Activated CD8-positive, alpha-beta memory T cell treated with anti-CD3 and anti-CD28 coated beads, Interleukin-2, amount 10 ng/mL, durations not matched to agents 7 days and 5 days (primary cell): Measurements from ENCODE around the gene WWP2. TPM values are rescaled to one million over a fixed set of nuclear protein-coding genes. Genes with fewer than 3 reads are reported as not detected.

ENCODE experiments used
- ATAC-seq: fragments of 150-1000 bp; cut with Tn5 transposase; one replicate; pipeline ENCODE4 v1.10.0; 2021; ENCODE audit warnings: moderate library complexity
- CTCF ChIA-PET: fragments of 350-600 bp; sonication (Branson Sonifier 250); formaldehyde crosslinking; loops from one replicate; lab custom pipeline; 2021; ENCODE audit warnings: antibody characterized with exemption; lab: Charles Lee
- DNase-seq: peaks from one replicate; pipeline ENCODE4 v3.0.0-alpha.2; 2020
- H3K27ac Mint-ChIP-seq: one replicate; pipeline ENCODE4 v1.8.0; 2021; ENCODE audit warnings: mild to moderate bottlenecking, mixed read lengths
- H3K27me3 Mint-ChIP-seq: one replicate; pipeline ENCODE4 v1.8.0; 2021; ENCODE audit warnings: mixed read lengths
- H3K36me3 Mint-ChIP-seq: one replicate; pipeline ENCODE4 v1.8.0; 2021; ENCODE audit warnings: mild to moderate bottlenecking, mixed read lengths
- H3K4me1 Mint-ChIP-seq: one replicate; pipeline ENCODE4 v1.8.0; 2021; ENCODE audit warnings: mixed read lengths
- H3K4me3 Mint-ChIP-seq: one replicate; pipeline ENCODE4 v1.8.0; 2021; ENCODE audit warnings: mild to moderate bottlenecking, moderate library complexity, mixed read lengths
- H3K9me3 Mint-ChIP-seq: one replicate; pipeline ENCODE4 v1.8.0; 2022; ENCODE audit warnings: low read depth, mixed read lengths
- total RNA-seq, 2 experiments: library from RNA; stranded (reverse); gene quantifications; one replicate each; pipeline ENCODE4 v1.2.3, GENCODE V29; 2021

The WWP2 gene
- total RNA-seq, 2 experiments from 2014 or later: 56.8 to 58.8 TPM

GRCh38 chr16:69890114-69890891 is 128.2 kb downstream of the WWP2 start:
- Mint-ChIP-seq H3K27me3 (no peaks in the 10 kb centered on the region), H3K4me3 (no peak overlapping the region), H3K4me1 (no peaks in the 10 kb centered on the region), H3K36me3 (peaks cover 20% of the 10 kb centered on the region), H3K27ac (no peak overlapping the region), H3K9me3 (no peaks in the 10 kb centered on the region)
- DNase-seq (no peak), ATAC-seq (no peak)
- CTCF ChIA-PET: interaction anchor here (0.9 kb wide), 1 partner anchor 40 kb away, joined by 3 read pairs; no protein-coding TSS in a partner anchor

GRCh38 chr16:69890892-69891282 is 128.8 kb downstream of the WWP2 start:
- CTCF ChIA-PET: interaction anchor here (0.9 kb wide), 1 partner anchor 40 kb away, joined by 3 read pairs; no protein-coding TSS in a partner anchor
- H3K36me3 Mint-ChIP-seq: peaks cover 18% of the 10 kb centered on the region
- no peaks in the 10 kb centered on the region for H3K9me3 Mint-ChIP-seq
- H3K27ac Mint-ChIP-seq: no peak overlapping the region
- DNase-seq (no peak), ATAC-seq (no peak)
- H3K27me3 Mint-ChIP-seq: no peaks in the 10 kb centered on the region
- no peak overlapping the region for H3K4me3 Mint-ChIP-seq
- H3K4me1 Mint-ChIP-seq: no peaks in the 10 kb centered on the region

GRCh38 chr16:69892378-69892777 is 130.2 kb downstream of the WWP2 start:
- no peaks in the 10 kb centered on the region for H3K4me1 Mint-ChIP-seq
- no peaks in the 10 kb centered on the region for H3K27me3 Mint-ChIP-seq
- H3K36me3 Mint-ChIP-seq: peaks cover 18% of the 10 kb centered on the region
- no peak for ATAC-seq
- DNase-seq: no peak
- CTCF ChIA-PET: no interaction called here
- H3K9me3 Mint-ChIP-seq: no peaks in the 10 kb centered on the region
- no peak overlapping the region for H3K27ac Mint-ChIP-seq
- no peak overlapping the region for H3K4me3 Mint-ChIP-seq

- CTCF ChIA-PET: no interaction called here
- DNase-seq (no peak), ATAC-seq (no peak)
- Mint-ChIP-seq H3K27ac (no peak overlapping the region), H3K4me3 (no peak overlapping the region), H3K4me1 (no peaks in the 10 kb centered on the region), H3K9me3 (no peaks in the 10 kb centered on the region), H3K27me3 (no peaks in the 10 kb centered on the region), H3K36me3 (peaks cover 14% of the 10 kb centered on the region)
Observed at GRCh38 chr16:69893106-69893505, 131.0 kb downstream of the WWP2 start.

- Mint-ChIP-seq H3K4me3 (no peak overlapping the region), H3K27me3 (no peaks in the 10 kb centered on the region), H3K4me1 (no peaks in the 10 kb centered on the region), H3K36me3 (peaks cover 1% of the 10 kb centered on the region), H3K9me3 (no peaks in the 10 kb centered on the region), H3K27ac (no peak overlapping the region)
- CTCF ChIA-PET: no interaction called here
- no peak for DNase-seq
- no peak for ATAC-seq
Observed at GRCh38 chr16:69894676-69895075, 132.5 kb downstream of the WWP2 start.

- no peaks in the 10 kb centered on the region for H3K9me3 Mint-ChIP-seq
- DNase-seq (no peak), ATAC-seq (no peak)
- no peaks in the 10 kb centered on the region for H3K4me1 Mint-ChIP-seq
- H3K4me3 Mint-ChIP-seq: no peak overlapping the region
- H3K36me3 Mint-ChIP-seq: peaks cover 5% of the 10 kb centered on the region
- CTCF ChIA-PET: no interaction called here
- no peaks in the 10 kb centered on the region for H3K27me3 Mint-ChIP-seq
- no peak overlapping the region for H3K27ac Mint-ChIP-seq
Observed at GRCh38 chr16:69903865-69904415, 141.8 kb downstream of the WWP2 start.

GRCh38 chr16:69904495-69905170 is 142.5 kb downstream of the WWP2 start:
- CTCF ChIA-PET: no interaction called here
- Mint-ChIP-seq H3K27me3 (no peaks in the 10 kb centered on the region), H3K36me3 (peaks cover 5% of the 10 kb centered on the region), H3K4me3 (no peak overlapping the region), H3K27ac (no peak overlapping the region), H3K9me3 (no peaks in the 10 kb centered on the region), H3K4me1 (no peaks in the 10 kb centered on the region)
- DNase-seq: no peak
- ATAC-seq: no peak

- ATAC-seq: no peak
- peaks cover 8% of the 10 kb centered on the region for H3K36me3 Mint-ChIP-seq
- no peaks in the 10 kb centered on the region for H3K9me3 Mint-ChIP-seq
- CTCF ChIA-PET: no interaction called here
- no peak overlapping the region for H3K4me3 Mint-ChIP-seq
- no peak for DNase-seq
- no peak overlapping the region for H3K27ac Mint-ChIP-seq
- no peaks in the 10 kb centered on the region for H3K27me3 Mint-ChIP-seq
- H3K4me1 Mint-ChIP-seq: no peaks in the 10 kb centered on the region
Observed at GRCh38 chr16:69905171-69905555, 143.0 kb downstream of the WWP2 start.

GRCh38 chr16:69906838-69907401 is 144.8 kb downstream of the WWP2 start:
- ATAC-seq (no peak), DNase-seq (no peak)
- H3K36me3 Mint-ChIP-seq: peaks cover 7% of the 10 kb centered on the region
- H3K27ac Mint-ChIP-seq: no peak overlapping the region
- H3K4me3 Mint-ChIP-seq: no peak overlapping the region
- H3K9me3 Mint-ChIP-seq: no peaks in the 10 kb centered on the region
- H3K27me3 Mint-ChIP-seq: no peaks in the 10 kb centered on the region
- CTCF ChIA-PET: interaction anchor here (1.5 kb wide), 1 partner anchor 24 kb away, joined by 5 read pairs; no protein-coding TSS in a partner anchor
- no peaks in the 10 kb centered on the region for H3K4me1 Mint-ChIP-seq

GRCh38 chr16:69909043-69909442 is 146.9 kb downstream of the WWP2 start:
- H3K9me3 Mint-ChIP-seq: no peaks in the 10 kb centered on the region
- H3K4me3 Mint-ChIP-seq: no peak overlapping the region
- CTCF ChIA-PET: interaction anchor here (0.6 to 1.3 kb wide), 2 partner anchors 11 to 22 kb away, joined by 4 read pairs; no protein-coding TSS in a partner anchor
- no peaks in the 10 kb centered on the region for H3K4me1 Mint-ChIP-seq
- no peak for ATAC-seq
- no peaks in the 10 kb centered on the region for H3K27me3 Mint-ChIP-seq
- no peak for DNase-seq
- H3K27ac Mint-ChIP-seq: no peak overlapping the region
- H3K36me3 Mint-ChIP-seq: peaks cover 6% of the 10 kb centered on the region

GRCh38 chr16:69909760-69910159 is 147.6 kb downstream of the WWP2 start:
- no peaks in the 10 kb centered on the region for H3K27me3 Mint-ChIP-seq
- H3K4me1 Mint-ChIP-seq: no peaks in the 10 kb centered on the region
- H3K27ac Mint-ChIP-seq: no peak overlapping the region
- ATAC-seq: no peak
- CTCF ChIA-PET: interaction anchor here (0.6 to 1.3 kb wide), 3 partner anchors 10 to 21 kb away, joined by 4 to 6 read pairs (median 4); no protein-coding TSS in a partner anchor
- H3K36me3 Mint-ChIP-seq: peaks cover 6% of the 10 kb centered on the region
- H3K9me3 Mint-ChIP-seq: no peaks in the 10 kb centered on the region
- no peak overlapping the region for H3K4me3 Mint-ChIP-seq
- no peak for DNase-seq

GRCh38 chr16:69910964-69911363 is 148.8 kb downstream of the WWP2 start:
- H3K27ac Mint-ChIP-seq: no peak overlapping the region
- CTCF ChIA-PET: interaction anchor here (1.1 kb wide), 1 partner anchor 20 kb away, joined by 6 read pairs; no protein-coding TSS in a partner anchor
- H3K4me3 Mint-ChIP-seq: no peak overlapping the region
- ATAC-seq (no peak), DNase-seq (no peak)
- no peaks in the 10 kb centered on the region for H3K9me3 Mint-ChIP-seq
- peaks cover 6% of the 10 kb centered on the region for H3K36me3 Mint-ChIP-seq
- no peaks in the 10 kb centered on the region for H3K27me3 Mint-ChIP-seq
- H3K4me1 Mint-ChIP-seq: no peaks in the 10 kb centered on the region

- ATAC-seq: no peak
- Mint-ChIP-seq H3K4me3 (no peak overlapping the region), H3K36me3 (peaks cover 4% of the 10 kb centered on the region), H3K27me3 (no peaks in the 10 kb centered on the region), H3K27ac (no peak overlapping the region), H3K4me1 (no peaks in the 10 kb centered on the region), H3K9me3 (no peaks in the 10 kb centered on the region)
- CTCF ChIA-PET: interaction anchor here (0.8 kb wide), 1 partner anchor 14 kb away, joined by 3 read pairs; no protein-coding TSS in a partner anchor
- DNase-seq: no peak
Observed at GRCh38 chr16:69916462-69916861, 154.3 kb downstream of the WWP2 start.
